GM12872 (cell line): ENCODE measurements around the gene ATAD2B.

Source experiments
- CTCF ChIP-seq: IDR thresholded peaks from 3 replicates; pipeline ENCODE4 v1.5.1; 2011; ENCODE audit warnings: low read depth, mild to moderate bottlenecking, low read length, moderate library complexity; ENCODE audit not compliant: insufficient read depth

ATAD2B gene

GRCh38 chr2:23839919-23840578 lies 86.9 kb downstream of the ATAD2B start:
- TF ChIP-seq CTCF = no peak

- TF ChIP-seq CTCF = no peak
Measured at GRCh38 chr2:23838996-23839395, 87.9 kb downstream of the ATAD2B start.

GRCh38 chr2:23838581-23838980 lies 88.3 kb downstream of the ATAD2B start:
- no peak for TF ChIP-seq CTCF

- TF ChIP-seq CTCF = no peak
Measured at GRCh38 chr2:23837871-23838270, 89.1 kb downstream of the ATAD2B start.

GRCh38 chr2:23836971-23837565 lies 89.9 kb downstream of the ATAD2B start:
- no peak for TF ChIP-seq CTCF

GRCh38 chr2:23836505-23836904 lies 90.4 kb downstream of the ATAD2B start:
- TF ChIP-seq CTCF = no peak

GRCh38 chr2:23835988-23836387 lies 90.9 kb downstream of the ATAD2B start:
- no peak for TF ChIP-seq CTCF
